ENCODE measurements around the gene KCTD6. TPM values are rescaled to one million over a fixed set of nuclear protein-coding genes. Genes with fewer than 3 reads are reported as not detected.
A peak's percentile ranks its signal among the peaks of the same experiment; 100 is the strongest.

The KCTD6 gene
- total RNA-seq, 1 experiment from 2014 or later, result 15.5 TPM

- no peak for TF ChIP-seq IRF1 (CRISPR knock-in tag; IDR thresholded peaks at IDR 0.05)
- no peak for TF ChIP-seq ZNF423 (CRISPR knock-in tag; IDR thresholded peaks at IDR 0.05)
- TF ChIP-seq SMAD3 (CRISPR knock-in tag; IDR thresholded peaks at IDR 0.05; ENCODE audit: borderline replicate concordance), result no peak
- no peak for TF ChIP-seq USF1 (CRISPR knock-in tag; IDR thresholded peaks at IDR 0.05)
- no peak for TF ChIP-seq ESRRA (CRISPR knock-in tag; IDR thresholded peaks at IDR 0.05; ENCODE audit: borderline replicate concordance)
- no peak for TF ChIP-seq PRDM15 (CRISPR knock-in tag; IDR thresholded peaks at IDR 0.05)
Observed at GRCh38 chr3:58459160-58459559, 32.7 kb upstream of the KCTD6 start (continued).

- TF ChIP-seq NR2C2 (CRISPR knock-in tag; IDR thresholded peaks at IDR 0.05) (no peak), ZNF281 (CRISPR knock-in tag; IDR thresholded peaks at IDR 0.05) (no peak), ELF4 (CRISPR knock-in tag; IDR thresholded peaks at IDR 0.05; ENCODE audit: low read depth) (no peak), GRHL2 (CRISPR knock-in tag; IDR thresholded peaks at IDR 0.05; ENCODE audit: insufficient replicate concordance, severe bottlenecking) (no peak), HMGA2 (CRISPR knock-in tag; IDR thresholded peaks at IDR 0.05) (no peak), MXD4 (CRISPR knock-in tag; IDR thresholded peaks at IDR 0.05; ENCODE audit: borderline replicate concordance) (no peak), ERG (CRISPR knock-in tag; IDR thresholded peaks at IDR 0.05) (0 out of 2 replicates have a peak, but pooled peaks have one; percentile 21), CBFB (CRISPR knock-in tag; IDR thresholded peaks at IDR 0.05; ENCODE audit: low read depth) (no peak)
- Mint-ChIP-seq H3K4me1 (peaks cover 15% of the 10 kb centered on the region), H3K4me3 (no peak overlapping the region), H3K36me3 (no peaks in the 10 kb centered on the region), H3K9me3 (no peaks in the 10 kb centered on the region), H3K27ac (peak overlapping the region; percentile 93), H3K27me3 (ENCODE audit: low read depth) (no peaks in the 10 kb centered on the region)
- ChIA-PET CTCF (no interaction called here), POLR2A (no interaction called here)
- ATAC-seq (peak; percentile 72), DNase-seq (ENCODE audit: low spot score) (peak; percentile 29)
Observed at GRCh38 chr3:58462829-58463180, 29.1 kb upstream of the KCTD6 start.
